Psoas muscle (tissue), 8 donors: ENCODE results near the gene CCNI2. TPM values are rescaled to one million over a fixed set of nuclear protein-coding genes. Genes with fewer than 3 reads are reported as not detected.

Experiments used
- ATAC-seq, 4 donors: fragments of 200-7000 bp; cut with Tn5 transposase; one replicate each; pipeline ENCODE4 v1.9.1; 2020; ENCODE audit warnings: moderate library complexity in 3 of 4, mild to moderate bottlenecking in 2 of 4
- DNase-seq, 2 donors: peaks; one replicate each; pipeline ENCODE4 v3.0.0-alpha.2; 2020
- H3K27ac ChIP-seq: fragments of 200-600 bp; one replicate; pipeline ENCODE4 v1.8.0; 2022
- H3K27me3 ChIP-seq, 3 donors: fragments of 200-600 bp in 1 of 3; one replicate each; pipeline versions ENCODE4 v1.6.1 to v1.8.0; 2013 to 2022; ENCODE audit warnings: low read length in 2 of 3, mild to moderate bottlenecking in 2 of 3, moderate library complexity in 1 of 3; ENCODE audit not compliant: insufficient read depth in 3 of 3
- H3K36me3 ChIP-seq, 2 donors: fragments of 200-600 bp in 1 of 2; one replicate each; pipeline versions ENCODE4 v1.6.1 to v1.8.0; 2013 to 2022; ENCODE audit warnings: low read depth in 1 of 2, mild to moderate bottlenecking in 1 of 2, moderate library complexity in 1 of 2; ENCODE audit not compliant: insufficient read depth in 1 of 2
- H3K4me1 ChIP-seq: fragments of 200-600 bp; one replicate; pipeline ENCODE4 v1.8.0; 2022
- H3K4me3 ChIP-seq: fragments of 200-600 bp; one replicate; pipeline ENCODE4 v1.8.0; 2022; ENCODE audit warnings: mild to moderate bottlenecking
- H3K9me3 ChIP-seq: fragments of 200-600 bp; one replicate; pipeline ENCODE4 v1.8.0; 2022
- CTCF ChIP-seq: fragments of 200-600 bp; IDR thresholded peaks from one replicate; pipeline ENCODE4 v1.8.0; 2022; ENCODE audit warnings: antibody characterized with exemption
- WGBS, 3 donors: extraction: QIAGEN DNeasy Blood & Tissue Kit; methylation state at CpG; one replicate each; pipeline versions ENCODE4 v1.1.6 to v1.1.7; 2013; 5-methylcytosine and 5-hydroxymethylcytosine counted together
- intact Hi-C, 2 donors: fragments of 100-400 bp; cut with DNase I; formaldehyde crosslinking; loops; one replicate each; pipeline versions ENCODE4 v1.11.0 to v1.14.2; 2022
- polyA plus RNA-seq, 3 donors: library from polyadenylated mRNA; stranded (reverse); fragments of 200-250 nt; gene quantifications; one replicate each; pipeline ENCODE4 v1.2.3, GENCODE V29; 2013
- total RNA-seq, 4 donors: library from RNA; stranded (reverse); fragmentation: NEBNext Ultra II Directional in 2 of 4; extraction: Animal tissue kit (Norgen Biotek cat#: 25700) in 2 of 4; gene quantifications; one replicate each; pipeline versions ENCODE4 v1.2.1 to v1.2.4, GENCODE V29; 2021 to 2023
- donor health status: healthy with polysubstance abuse.
- donor health status: DM: no; HTN: no; CAD: no; lungs with moderate emphysema.
- donor health status: Bipolar disorder and iron deficiency.
- donor health status: healthy.
- donor health status: DM: yes; HTN: yes; CAD: no.
- donor health status: DM: no; HTN: no; CAD: no.
- donor health status: DM: no; HTN: no; CAD: no.
- donor health status: DM: yes; HTN: yes; CAD: no.

The CCNI2 gene
- total and polyA plus RNA-seq, 7 donors, result not detected

GRCh38 chr5:132747616-132748440, 602 bp downstream of the CCNI2 start:
- H3K27ac ChIP-seq, result no peak overlapping the region
- peaks cover 9% of the 10 kb centered on the region for H3K4me1 ChIP-seq
- 34 to 36% (median 34%) methylated on average over 59 to 76 of the region's 76 CpGs for WGBS, 3 donors
- peak; percentile 15 to 52 (median 16) for ATAC-seq
- H3K4me3 ChIP-seq, result peak overlapping the region; percentile 59
- H3K36me3 ChIP-seq, result no peaks in the 10 kb centered on the region
- intact Hi-C loops, result no loop called here
- no peak for TF ChIP-seq CTCF
- DNase-seq, result no peak
- H3K9me3 ChIP-seq, result no peaks in the 10 kb centered on the region
- H3K27me3 ChIP-seq, result peaks cover 0 to 53% (median 13%) of the 10 kb centered on the region in 3 donors

- TF ChIP-seq CTCF, result no peak
- DNase-seq (no peak), ATAC-seq (no peak)
- 89 to 91% (median 90%) methylated on average over 10 of the region's 10 CpGs for WGBS, 3 donors
- intact Hi-C loops, result no loop called here
- H3K4me3 ChIP-seq, result no peak overlapping the region
- H3K4me1 ChIP-seq, result peaks cover 9% of the 10 kb centered on the region
- H3K27ac ChIP-seq, result no peak overlapping the region
- H3K27me3 ChIP-seq, result peaks cover 0 to 51% (median 13%) of the 10 kb centered on the region in 3 donors
- no peaks in the 10 kb centered on the region for H3K36me3 ChIP-seq
- H3K9me3 ChIP-seq, result no peaks in the 10 kb centered on the region
These were observed 1.3 kb downstream of the CCNI2 start for GRCh38 chr5:132748522-132749000.

- ATAC-seq (no peak), DNase-seq (no peak)
- Histone ChIP-seq H3K4me3 (no peak overlapping the region), H3K27me3 (peaks cover 0 to 41% (median 13%) of the 10 kb centered on the region in 3 donors), H3K9me3 (no peaks in the 10 kb centered on the region), H3K4me1 (peaks cover 9% of the 10 kb centered on the region), H3K27ac (no peak overlapping the region), H3K36me3 (no peaks in the 10 kb centered on the region)
- TF ChIP-seq CTCF, result no peak
- 93 to 97% (median 94%) methylated on average over 2 of the region's 2 CpGs for WGBS, 3 donors
- intact Hi-C loops, result no loop called here
These were observed 2.3 kb downstream of the CCNI2 start for GRCh38 chr5:132749506-132749905.

- WGBS, 3 donors, result 73 to 84% (median 82%) methylated on average over 10 of the region's 10 CpGs
- intact Hi-C loops, result loop anchor here in 1 of 2 donors (5.0 kb wide), 1 partner anchor 67 kb away; no protein-coding TSS in a partner anchor
- no peak overlapping the region for H3K27ac ChIP-seq
These were observed 3.4 kb downstream of the CCNI2 start for GRCh38 chr5:132750471-132751230.

More at GRCh38 chr5:132750471-132751230, 3.4 kb downstream of the CCNI2 start:
- peaks cover 9% of the 10 kb centered on the region for H3K4me1 ChIP-seq
- no peak for TF ChIP-seq CTCF
- no peak overlapping the region for H3K4me3 ChIP-seq
- H3K36me3 ChIP-seq, result no peaks in the 10 kb centered on the region
- DNase-seq (no peak), ATAC-seq (no peak)
- H3K27me3 ChIP-seq, result peaks cover 0 to 32% (median 13%) of the 10 kb centered on the region in 3 donors
- H3K9me3 ChIP-seq, result no peaks in the 10 kb centered on the region
